ENCODE measurements around the gene LRRC55.

GRCh38 chr11:57156928-57157327 lies 24.8 kb upstream of the LRRC55 start:
- TF ChIP-seq, protein P1, sequence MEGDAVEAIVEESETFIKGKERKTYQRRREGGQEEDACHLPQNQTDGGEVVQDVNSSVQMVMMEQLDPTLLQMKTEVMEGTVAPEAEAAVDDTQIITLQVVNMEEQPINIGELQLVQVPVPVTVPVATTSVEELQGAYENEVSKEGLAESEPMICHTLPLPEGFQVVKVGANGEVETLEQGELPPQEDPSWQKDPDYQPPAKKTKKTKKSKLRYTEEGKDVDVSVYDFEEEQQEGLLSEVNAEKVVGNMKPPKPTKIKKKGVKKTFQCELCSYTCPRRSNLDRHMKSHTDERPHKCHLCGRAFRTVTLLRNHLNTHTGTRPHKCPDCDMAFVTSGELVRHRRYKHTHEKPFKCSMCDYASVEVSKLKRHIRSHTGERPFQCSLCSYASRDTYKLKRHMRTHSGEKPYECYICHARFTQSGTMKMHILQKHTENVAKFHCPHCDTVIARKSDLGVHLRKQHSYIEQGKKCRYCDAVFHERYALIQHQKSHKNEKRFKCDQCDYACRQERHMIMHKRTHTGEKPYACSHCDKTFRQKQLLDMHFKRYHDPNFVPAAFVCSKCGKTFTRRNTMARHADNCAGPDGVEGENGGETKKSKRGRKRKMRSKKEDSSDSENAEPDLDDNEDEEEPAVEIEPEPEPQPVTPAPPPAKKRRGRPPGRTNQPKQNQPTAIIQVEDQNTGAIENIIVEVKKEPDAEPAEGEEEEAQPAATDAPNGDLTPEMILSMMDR (optimal IDR thresholded peaks at IDR 0.05 in 1 of 3, IDR thresholded peaks at IDR 0.05 in 1 of 3, conservative IDR thresholded peaks at IDR 0.05 in 1 of 3; ENCODE audit: extremely low read depth in 1 of 3, insufficient read depth in 2 of 3, low read length in 3 of 3), result no peak
- no peak for TF ChIP-seq EZH2 (IDR thresholded peaks at IDR 0.05; ENCODE audit: low read length)

Data from keratinocyte (primary cell).